ENCODE data around the gene FOXD4L1.
"Not testable (repeated sequence)": the region's sequence is repeated elsewhere in the genome, so short reads cannot be mapped to it uniquely, and the experiment has no call there.

FOXD4L1 gene

GRCh38 chr2:113528126-113528525, 29.7 kb downstream of the FOXD4L1 start:
- H3K79me2 ChIP-seq (ENCODE audit: insufficient read depth, low read length); H3K9me3 ChIP-seq (ENCODE audit: insufficient read depth, low read depth, low read length); H2AFZ ChIP-seq (ENCODE audit: low read length); H4K20me1 ChIP-seq (ENCODE audit: insufficient read depth, low read length, poor library complexity, severe bottlenecking); H3K27me3 ChIP-seq (ENCODE audit: insufficient read depth, low read length, poor library complexity, severe bottlenecking); H3K4me1 ChIP-seq (ENCODE audit: insufficient read depth, low read length, poor library complexity, severe bottlenecking); H3K36me3 ChIP-seq (ENCODE audit: insufficient read depth, low read length); H3K9me2 ChIP-seq (replicated peaks; ENCODE audit: low read depth, low read length); H3K4me3 ChIP-seq (ENCODE audit: low read length, poor library complexity, severe bottlenecking); H3K4me2 ChIP-seq (ENCODE audit: low read depth, low read length, poor library complexity, severe bottlenecking); H3K9ac ChIP-seq (ENCODE audit: low read depth, low read length, poor library complexity, severe bottlenecking); H3F3A ChIP-seq (ENCODE audit: low read depth): not testable (repeated sequence)

GRCh38 chr2:113528904-113529303, 30.4 kb downstream of the FOXD4L1 start:
- H3K9me3 ChIP-seq (ENCODE audit: insufficient read depth, low read depth, low read length); H3K27me3 ChIP-seq (ENCODE audit: insufficient read depth, low read length, poor library complexity, severe bottlenecking); H3K36me3 ChIP-seq (ENCODE audit: insufficient read depth, low read length); H3K9me2 ChIP-seq (replicated peaks; ENCODE audit: low read depth, low read length); H2AFZ ChIP-seq (ENCODE audit: low read length); H3K4me1 ChIP-seq (ENCODE audit: insufficient read depth, low read length, poor library complexity, severe bottlenecking); H4K20me1 ChIP-seq (ENCODE audit: insufficient read depth, low read length, poor library complexity, severe bottlenecking); H3K79me2 ChIP-seq (ENCODE audit: insufficient read depth, low read length); H3K9ac ChIP-seq (ENCODE audit: low read depth, low read length, poor library complexity, severe bottlenecking); H3K4me2 ChIP-seq (ENCODE audit: low read depth, low read length, poor library complexity, severe bottlenecking); H3K4me3 ChIP-seq (ENCODE audit: low read length, poor library complexity, severe bottlenecking); H3F3A ChIP-seq (ENCODE audit: low read depth): not testable (repeated sequence)

- not testable (repeated sequence) for H3K79me2 ChIP-seq (ENCODE audit: insufficient read depth, low read length); H3K9ac ChIP-seq (ENCODE audit: low read depth, low read length, poor library complexity, severe bottlenecking); H3K27me3 ChIP-seq (ENCODE audit: insufficient read depth, low read length, poor library complexity, severe bottlenecking); H3K9me2 ChIP-seq (replicated peaks; ENCODE audit: low read depth, low read length); H3K9me3 ChIP-seq (ENCODE audit: insufficient read depth, low read depth, low read length); H4K20me1 ChIP-seq (ENCODE audit: insufficient read depth, low read length, poor library complexity, severe bottlenecking); H3K4me1 ChIP-seq (ENCODE audit: insufficient read depth, low read length, poor library complexity, severe bottlenecking); H2AFZ ChIP-seq (ENCODE audit: low read length); H3K36me3 ChIP-seq (ENCODE audit: insufficient read depth, low read length); H3K4me3 ChIP-seq (ENCODE audit: low read length, poor library complexity, severe bottlenecking); H3K4me2 ChIP-seq (ENCODE audit: low read depth, low read length, poor library complexity, severe bottlenecking); H3F3A ChIP-seq (ENCODE audit: low read depth)
These were observed 34.5 kb downstream of the FOXD4L1 start for GRCh38 chr2:113532991-113533390.

- not testable (repeated sequence) for H3K4me3 ChIP-seq (ENCODE audit: low read length, poor library complexity, severe bottlenecking); H4K20me1 ChIP-seq (ENCODE audit: insufficient read depth, low read length, poor library complexity, severe bottlenecking)
These were observed 38.1 kb downstream of the FOXD4L1 start for GRCh38 chr2:113536573-113536972.

GRCh38 chr2:113540834-113541203, 42.4 kb downstream of the FOXD4L1 start:
- not testable (repeated sequence) for H3K36me3 ChIP-seq (ENCODE audit: insufficient read depth, low read length); H3K9me3 ChIP-seq (ENCODE audit: insufficient read depth, low read depth, low read length); H3K27me3 ChIP-seq (ENCODE audit: insufficient read depth, low read length, poor library complexity, severe bottlenecking); H3K9ac ChIP-seq (ENCODE audit: low read depth, low read length, poor library complexity, severe bottlenecking); H3K4me1 ChIP-seq (ENCODE audit: insufficient read depth, low read length, poor library complexity, severe bottlenecking); H3K9me2 ChIP-seq (replicated peaks; ENCODE audit: low read depth, low read length); H3K4me2 ChIP-seq (ENCODE audit: low read depth, low read length, poor library complexity, severe bottlenecking); H3K4me3 ChIP-seq (ENCODE audit: low read length, poor library complexity, severe bottlenecking); H3F3A ChIP-seq (ENCODE audit: low read depth); H4K20me1 ChIP-seq (ENCODE audit: insufficient read depth, low read length, poor library complexity, severe bottlenecking); H3K79me2 ChIP-seq (ENCODE audit: insufficient read depth, low read length); H2AFZ ChIP-seq (ENCODE audit: low read length)

More at GRCh38 chr2:113536573-113536972, 38.1 kb downstream of the FOXD4L1 start:
- H3F3A ChIP-seq (ENCODE audit: low read depth); H3K79me2 ChIP-seq (ENCODE audit: insufficient read depth, low read length); H3K9me2 ChIP-seq (replicated peaks; ENCODE audit: low read depth, low read length); H3K4me2 ChIP-seq (ENCODE audit: low read depth, low read length, poor library complexity, severe bottlenecking); H3K9me3 ChIP-seq (ENCODE audit: insufficient read depth, low read depth, low read length); H3K36me3 ChIP-seq (ENCODE audit: insufficient read depth, low read length); H2AFZ ChIP-seq (ENCODE audit: low read length); H3K9ac ChIP-seq (ENCODE audit: low read depth, low read length, poor library complexity, severe bottlenecking); H3K4me1 ChIP-seq (ENCODE audit: insufficient read depth, low read length, poor library complexity, severe bottlenecking); H3K27me3 ChIP-seq (ENCODE audit: insufficient read depth, low read length, poor library complexity, severe bottlenecking): not testable (repeated sequence)

GRCh38 chr2:113541204-113541975, 42.9 kb downstream of the FOXD4L1 start:
- not testable (repeated sequence) for H3F3A ChIP-seq (ENCODE audit: low read depth); H3K9me2 ChIP-seq (replicated peaks; ENCODE audit: low read depth, low read length); H3K79me2 ChIP-seq (ENCODE audit: insufficient read depth, low read length); H3K9me3 ChIP-seq (ENCODE audit: insufficient read depth, low read depth, low read length); H3K9ac ChIP-seq (ENCODE audit: low read depth, low read length, poor library complexity, severe bottlenecking); H3K36me3 ChIP-seq (ENCODE audit: insufficient read depth, low read length); H3K27me3 ChIP-seq (ENCODE audit: insufficient read depth, low read length, poor library complexity, severe bottlenecking); H4K20me1 ChIP-seq (ENCODE audit: insufficient read depth, low read length, poor library complexity, severe bottlenecking); H3K4me1 ChIP-seq (ENCODE audit: insufficient read depth, low read length, poor library complexity, severe bottlenecking)
- peak overlapping the region; percentile 65 for H3K4me3 ChIP-seq (ENCODE audit: low read length, poor library complexity, severe bottlenecking)
- peak overlapping the region; percentile 27 for H3K4me2 ChIP-seq (ENCODE audit: low read depth, low read length, poor library complexity, severe bottlenecking)
- peak overlapping the region; percentile 27; the same call in 1 of the 2 replicates for H2AFZ ChIP-seq (ENCODE audit: low read length)

GRCh38 chr2:113541976-113542485, 43.6 kb downstream of the FOXD4L1 start:
- H3K79me2 ChIP-seq (ENCODE audit: insufficient read depth, low read length); H3K9ac ChIP-seq (ENCODE audit: low read depth, low read length, poor library complexity, severe bottlenecking); H3F3A ChIP-seq (ENCODE audit: low read depth); H3K27me3 ChIP-seq (ENCODE audit: insufficient read depth, low read length, poor library complexity, severe bottlenecking); H3K9me2 ChIP-seq (replicated peaks; ENCODE audit: low read depth, low read length); H4K20me1 ChIP-seq (ENCODE audit: insufficient read depth, low read length, poor library complexity, severe bottlenecking); H3K4me3 ChIP-seq (ENCODE audit: low read length, poor library complexity, severe bottlenecking); H3K36me3 ChIP-seq (ENCODE audit: insufficient read depth, low read length); H2AFZ ChIP-seq (ENCODE audit: low read length); H3K4me2 ChIP-seq (ENCODE audit: low read depth, low read length, poor library complexity, severe bottlenecking); H3K4me1 ChIP-seq (ENCODE audit: insufficient read depth, low read length, poor library complexity, severe bottlenecking); H3K9me3 ChIP-seq (ENCODE audit: insufficient read depth, low read depth, low read length): not testable (repeated sequence)
